GM21529 (cell line): ENCODE results near the gene HOXD1.

Experiments used
- ATAC-seq: cut with Tn5 transposase; IDR thresholded peaks from one replicate; pipeline ENCODE4 v1.9.1; 2021; ENCODE audit not compliant: unreplicated experiment

Gene HOXD1

DNA sequence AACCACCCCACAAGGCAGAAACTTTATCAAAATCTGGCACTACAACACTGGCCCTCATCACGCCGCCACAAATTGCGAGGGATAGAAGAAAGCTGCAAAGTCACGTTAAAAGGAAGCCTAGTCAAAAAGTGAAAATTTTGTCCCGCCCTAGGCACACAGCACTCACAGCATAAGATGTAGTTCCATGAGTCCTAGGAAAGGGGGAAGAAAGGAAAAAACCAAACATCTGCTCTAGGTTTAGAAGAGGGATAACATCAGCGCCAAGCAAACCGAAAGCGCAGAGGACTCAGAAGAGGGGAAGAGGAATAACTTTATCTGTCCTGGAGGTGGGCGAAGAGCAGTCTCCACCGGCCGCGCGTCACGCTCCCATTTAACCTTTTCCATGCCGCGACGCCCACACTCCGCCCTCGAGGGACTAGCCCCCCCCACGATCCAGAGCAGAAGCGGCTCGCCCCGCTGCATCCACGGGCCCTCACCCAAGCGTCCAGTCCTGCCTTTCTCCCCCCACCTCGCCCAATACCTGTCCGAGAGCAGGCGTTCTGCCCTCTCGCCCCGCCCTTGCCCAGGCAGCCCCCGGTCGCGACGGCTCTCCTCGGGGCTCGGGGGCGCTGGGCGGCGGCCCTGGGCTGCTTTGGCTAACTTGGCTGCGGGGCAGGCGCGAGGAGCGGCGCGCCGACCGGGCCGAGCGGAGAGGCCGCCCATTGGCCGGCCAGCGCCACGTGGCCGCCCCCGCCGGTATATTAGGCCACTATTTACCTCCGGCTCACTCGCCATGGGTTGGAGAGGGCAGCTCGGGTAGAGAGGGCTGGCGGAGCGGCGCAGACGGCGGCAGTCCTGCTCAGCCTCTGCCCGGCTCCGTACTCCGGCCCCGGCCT lies at the start of gene HOXD1:
Gene HOXD1, plus strand, starts transcription at position 770 of the 875 bp plus-strand sequence. CDS start 134 bp downstream, outside the sequence.
- no peak for ATAC-seq

DNA sequence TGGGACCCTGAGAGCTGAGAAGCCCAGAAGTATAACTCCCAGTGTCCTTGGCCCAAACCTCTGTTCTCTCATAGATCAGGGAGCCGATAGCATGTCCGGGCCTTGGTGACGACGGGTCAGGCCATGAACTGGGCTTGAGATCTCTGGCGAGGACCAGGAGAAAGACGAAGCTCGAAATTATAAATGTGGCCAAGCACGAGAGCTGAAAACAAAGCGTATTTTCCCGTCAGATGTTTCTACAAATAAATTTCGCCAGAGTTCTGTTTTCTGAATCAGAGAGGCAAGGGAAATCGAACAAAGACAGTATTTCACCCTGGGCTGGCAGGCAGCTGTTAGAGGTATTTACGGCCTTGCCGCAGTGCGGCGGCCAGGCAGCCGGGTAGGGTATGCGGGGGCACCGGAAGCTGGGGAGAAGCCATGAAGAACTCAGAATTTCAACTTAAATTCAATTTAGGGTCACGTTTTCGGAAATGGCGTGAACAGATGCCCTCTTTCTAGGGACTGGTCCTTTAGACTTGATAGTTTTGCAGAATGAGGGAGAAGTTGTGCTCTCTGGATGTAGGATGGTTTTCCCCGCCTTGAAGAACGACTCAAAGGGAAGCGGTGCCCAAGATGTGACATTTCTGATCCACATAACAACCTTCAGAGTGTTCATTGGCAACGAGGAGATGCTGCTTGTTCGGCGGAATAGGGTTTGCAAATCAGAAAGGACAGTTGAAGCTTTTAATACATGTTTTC lies 49.4 kb upstream of the HOXD1 start:
- ATAC-seq: no peak

DNA sequence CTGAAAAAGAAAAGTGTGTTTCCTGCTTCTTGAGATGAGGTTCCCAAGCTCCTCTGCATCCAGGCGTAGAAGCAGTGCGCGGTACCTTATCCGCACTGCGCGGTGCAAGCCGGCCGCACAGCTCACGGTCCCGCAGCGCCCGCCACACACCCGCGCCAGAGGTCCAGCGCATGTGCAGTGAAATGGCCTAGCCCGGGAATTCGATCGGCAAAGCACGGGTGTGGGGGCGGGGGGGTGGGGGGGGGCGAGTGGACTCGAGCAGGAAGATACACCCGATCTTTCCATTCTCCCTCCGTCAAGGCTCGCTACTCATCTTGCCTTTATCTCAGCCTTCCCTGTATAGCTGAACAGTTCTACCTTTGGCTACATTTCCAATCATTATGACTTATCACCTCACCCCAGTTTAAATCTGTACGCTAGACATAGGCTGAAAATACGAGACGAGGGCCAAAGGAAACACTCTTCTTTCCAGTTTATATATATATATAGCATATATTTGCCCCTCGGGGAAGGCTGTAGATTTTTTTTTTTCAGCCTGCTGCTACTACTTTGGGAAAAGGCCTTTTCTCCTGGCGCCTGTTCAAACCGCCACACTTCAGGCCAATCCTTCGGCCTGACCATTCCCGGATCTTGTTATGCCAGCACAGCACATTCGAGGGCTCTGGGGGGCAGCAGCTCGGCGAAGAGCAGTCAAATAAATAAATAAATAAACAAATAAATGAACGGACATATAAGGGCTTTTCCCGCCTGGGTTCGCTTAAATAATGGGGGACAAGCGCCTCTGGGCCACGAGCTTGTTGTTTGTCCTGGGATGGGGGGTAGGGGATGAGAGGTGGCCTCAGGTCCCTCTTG lies 48.6 kb upstream of the HOXD1 start:
- no peak for ATAC-seq

DNA sequence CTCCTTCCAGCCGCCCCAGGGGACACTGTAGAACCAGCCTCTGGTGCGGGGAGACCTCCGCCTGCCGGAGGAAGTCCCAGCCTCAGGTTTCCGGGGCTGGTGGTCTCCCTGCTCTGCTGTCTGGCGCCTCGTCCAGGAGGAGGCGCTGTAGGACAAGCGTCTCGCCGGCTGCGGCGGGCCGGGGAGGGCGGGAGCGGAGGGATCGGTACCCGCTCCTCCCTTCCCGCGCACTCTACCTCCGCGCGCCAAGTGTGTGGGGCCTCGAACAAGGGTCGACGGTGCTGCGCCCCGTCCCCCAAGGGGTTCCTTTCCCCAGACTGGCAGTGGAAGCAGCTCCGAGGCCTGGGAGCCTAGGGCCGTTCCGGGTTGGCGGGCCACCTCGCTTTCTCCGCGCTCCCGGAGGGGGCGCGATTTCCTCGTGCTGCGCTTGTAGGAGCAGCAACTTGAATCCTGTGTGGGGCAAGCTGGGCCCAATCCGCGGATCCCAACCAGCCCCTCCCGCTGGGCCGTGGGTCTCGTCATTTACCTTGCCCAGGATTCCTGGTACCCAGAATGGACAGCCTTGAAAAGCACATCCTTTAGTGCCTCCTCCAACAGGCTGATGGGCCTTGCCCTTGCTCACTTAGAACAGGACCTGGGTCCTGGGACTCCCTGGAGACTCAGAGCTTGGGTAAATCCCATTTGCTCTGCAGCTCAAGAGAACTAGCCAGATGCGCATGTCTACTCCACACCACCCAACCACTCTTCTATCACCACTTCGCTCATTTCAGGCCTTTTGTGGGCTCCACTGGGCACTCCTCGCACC lies 47.8 kb upstream of the HOXD1 start:
- ATAC-seq: peak; percentile 88

DNA sequence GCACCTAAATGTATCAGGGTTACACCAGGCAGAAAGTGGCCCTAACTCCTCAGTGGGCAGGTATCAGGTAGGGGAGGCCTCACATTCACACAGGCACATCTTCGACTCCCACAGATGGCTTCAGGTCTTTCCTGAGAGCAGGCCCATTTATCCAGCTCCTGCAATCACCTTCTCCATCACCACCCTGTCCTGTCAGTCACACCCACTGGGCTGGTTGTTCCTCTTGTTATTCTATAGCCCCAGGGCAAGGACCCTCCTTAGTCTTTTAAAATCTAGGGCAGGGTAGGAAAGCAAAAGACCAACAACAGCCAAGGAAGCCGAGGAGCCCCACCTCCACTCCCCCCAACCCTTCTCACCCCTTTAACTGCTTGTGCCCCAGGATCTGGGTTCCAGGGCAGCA lies 46.2 kb upstream of the HOXD1 start:
- ATAC-seq: no peak

DNA sequence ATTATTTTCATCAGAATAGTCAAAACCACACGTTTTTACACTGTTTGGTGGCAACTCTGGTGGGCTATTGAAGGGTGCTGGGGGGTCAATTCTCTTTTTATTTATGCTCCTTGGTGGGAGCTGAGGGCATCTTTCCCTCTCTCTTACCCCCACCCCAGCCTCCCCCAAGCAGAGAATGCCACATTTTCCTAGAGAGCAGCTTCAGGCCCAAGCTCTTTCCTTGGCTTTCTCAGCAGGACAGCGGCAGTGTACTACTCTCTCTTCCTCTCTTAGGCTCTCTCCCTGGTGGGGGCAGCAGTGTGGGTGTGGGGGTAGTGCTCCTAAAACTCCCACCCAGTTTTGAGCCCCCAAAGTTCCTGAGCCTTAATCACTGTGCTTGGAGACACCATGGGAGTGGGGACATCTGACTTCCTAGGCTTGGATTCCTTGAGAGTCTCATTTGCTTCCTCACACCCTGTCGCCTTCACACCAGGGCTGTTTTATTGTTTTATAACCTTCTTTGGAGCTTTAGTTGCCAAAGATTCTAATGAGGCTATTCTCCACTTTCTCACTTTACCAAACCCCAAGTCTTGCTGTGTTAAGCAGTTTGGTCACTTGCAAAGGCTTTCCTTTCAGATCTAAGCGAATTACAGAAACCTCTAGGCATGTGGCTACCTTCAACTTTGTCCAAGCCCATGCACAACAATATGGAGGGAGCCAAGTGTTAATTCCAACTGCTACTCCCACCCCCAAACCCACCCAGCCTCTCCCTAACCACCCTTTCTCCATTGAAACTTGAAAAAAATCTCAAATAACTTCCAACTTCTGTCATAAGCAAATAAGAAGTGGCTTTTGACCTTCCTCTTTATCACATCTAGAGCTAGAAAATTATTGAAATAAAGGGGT lies 43.1 kb upstream of the HOXD1 start:
- ATAC-seq: no peak

DNA sequence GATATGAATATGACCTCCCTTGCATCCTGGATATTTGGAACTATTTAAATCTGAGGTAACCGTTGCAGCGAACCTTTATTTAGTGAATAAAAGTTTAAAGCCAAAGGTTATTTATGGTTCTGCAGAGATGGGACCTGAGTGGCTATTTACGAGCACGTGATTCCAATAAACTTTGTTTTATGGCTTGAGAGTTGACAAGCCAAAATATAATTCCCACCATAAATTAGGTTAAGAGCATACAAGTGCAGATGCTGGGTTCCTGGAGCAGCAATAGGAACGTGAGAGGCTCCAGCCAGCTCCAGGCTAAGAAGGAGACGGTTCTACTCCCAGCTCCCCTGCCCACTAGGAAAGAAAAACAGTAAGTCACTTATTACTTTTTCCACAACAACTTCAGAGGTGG lies 42.4 kb upstream of the HOXD1 start:
- ATAC-seq: no peak

DNA sequence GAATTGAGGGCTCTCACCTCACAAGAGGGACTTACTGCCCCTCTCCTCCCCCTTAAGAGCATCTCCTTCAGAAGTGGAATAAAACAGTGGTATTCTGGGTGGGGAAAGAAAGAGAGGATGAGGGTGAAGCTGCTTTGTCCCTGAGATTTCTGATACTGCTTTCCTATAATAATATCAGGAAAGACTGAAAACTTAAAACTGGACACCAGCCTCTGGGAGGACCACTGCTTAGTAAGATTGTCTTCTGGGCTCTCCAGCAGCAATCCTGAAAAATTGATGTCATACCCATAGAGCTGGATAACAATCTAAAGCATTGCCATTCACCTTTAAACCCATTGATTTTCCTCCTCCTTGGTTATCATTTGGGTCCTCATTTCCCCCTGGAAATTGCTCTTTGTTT lies 41.8 kb upstream of the HOXD1 start:
- ATAC-seq: no peak

DNA sequence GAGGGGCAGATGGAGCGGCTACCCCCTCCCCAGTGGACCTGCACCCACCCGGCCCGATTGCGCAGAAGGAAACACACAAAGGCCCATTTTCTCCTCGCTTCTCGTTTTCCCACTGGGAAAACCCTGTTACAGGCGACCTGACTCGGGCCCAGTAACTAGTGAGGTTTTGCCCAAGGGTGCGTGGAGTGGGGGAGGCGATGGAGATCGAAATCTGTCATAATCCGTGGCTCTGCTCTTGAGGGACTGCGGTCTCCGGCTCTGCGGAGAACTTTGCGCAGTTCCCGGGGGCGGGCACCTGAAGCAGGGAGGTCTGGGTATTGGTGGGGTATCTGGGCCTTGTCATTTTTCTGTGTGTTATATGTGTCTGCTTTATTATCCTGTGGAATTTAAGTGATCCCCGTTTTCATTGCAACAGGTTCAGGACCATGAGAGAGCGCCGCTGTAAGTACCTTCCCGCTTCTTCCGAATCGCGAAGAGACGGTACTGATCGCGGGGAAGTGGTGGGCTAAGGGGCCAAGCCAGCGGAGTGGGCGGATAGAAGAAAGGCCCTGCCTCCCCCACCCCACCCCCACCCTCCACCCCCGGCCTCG lies 41.2 kb upstream of the HOXD1 start:
- ATAC-seq: no peak

DNA sequence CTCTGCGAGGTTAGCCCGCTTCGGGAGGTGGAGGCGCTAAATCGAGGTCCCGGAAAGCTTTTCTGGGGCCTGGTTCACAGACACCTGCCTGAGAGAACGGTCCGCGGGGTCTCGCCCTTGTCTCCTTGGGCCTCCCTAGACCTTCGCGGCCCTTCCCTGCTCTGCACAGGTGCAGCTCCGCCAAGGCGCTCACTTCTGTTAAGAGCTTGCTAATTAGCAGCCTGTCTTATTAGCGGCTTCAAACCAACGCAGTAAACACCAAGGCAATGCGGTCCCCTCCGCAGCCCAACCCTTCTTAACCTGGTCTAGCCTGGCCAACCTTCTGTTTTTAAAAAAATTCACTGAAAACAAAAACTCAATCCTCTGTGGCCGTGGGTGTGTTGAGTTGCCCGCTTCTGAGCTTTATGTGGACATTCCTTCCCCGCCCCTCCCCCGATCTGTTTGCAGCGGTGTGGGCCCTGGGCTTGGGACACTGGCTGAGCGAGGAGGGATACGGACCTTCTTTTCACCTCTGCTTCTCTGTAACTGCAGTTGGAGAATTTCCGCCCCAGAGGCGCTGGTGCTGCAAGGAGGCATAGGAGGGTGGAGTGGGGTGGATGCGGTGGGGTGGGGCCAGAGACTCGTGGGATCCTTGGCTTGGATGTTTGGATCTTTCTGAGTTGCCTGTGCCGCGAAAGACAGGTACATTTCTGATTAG lies 40.5 kb upstream of the HOXD1 start:
- no peak for ATAC-seq

DNA sequence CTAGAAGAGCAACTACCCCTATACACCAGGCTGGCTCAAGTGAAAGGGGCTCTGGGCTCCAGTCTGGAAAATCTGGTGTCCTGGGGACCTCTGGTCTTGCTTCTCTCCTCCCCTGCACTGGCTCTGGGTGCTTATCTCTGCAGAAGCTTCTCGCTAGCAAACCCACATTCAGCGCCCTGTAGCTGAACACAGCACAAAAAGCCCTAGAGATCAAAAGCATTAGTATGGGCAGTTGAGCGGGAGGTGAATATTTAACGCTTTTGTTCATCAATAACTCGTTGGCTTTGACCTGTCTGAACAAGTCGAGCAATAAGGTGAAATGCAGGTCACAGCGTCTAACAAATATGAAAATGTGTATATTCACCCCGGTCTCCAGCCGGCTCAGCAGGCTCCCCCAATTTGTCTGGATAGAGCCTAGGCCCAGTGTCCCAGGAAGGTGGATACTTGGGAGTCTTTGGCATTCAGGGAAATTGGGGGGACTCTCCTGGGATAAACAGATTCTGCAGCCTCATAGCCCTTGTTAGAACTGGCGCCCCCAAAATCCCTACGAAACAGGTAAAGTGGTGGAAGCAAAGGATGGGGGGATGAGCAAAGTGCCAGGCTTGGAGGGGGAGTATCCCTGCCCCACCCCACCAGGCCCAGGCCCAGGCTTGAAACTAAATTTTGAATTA lies 39.6 kb upstream of the HOXD1 start:
- ATAC-seq: no peak

DNA sequence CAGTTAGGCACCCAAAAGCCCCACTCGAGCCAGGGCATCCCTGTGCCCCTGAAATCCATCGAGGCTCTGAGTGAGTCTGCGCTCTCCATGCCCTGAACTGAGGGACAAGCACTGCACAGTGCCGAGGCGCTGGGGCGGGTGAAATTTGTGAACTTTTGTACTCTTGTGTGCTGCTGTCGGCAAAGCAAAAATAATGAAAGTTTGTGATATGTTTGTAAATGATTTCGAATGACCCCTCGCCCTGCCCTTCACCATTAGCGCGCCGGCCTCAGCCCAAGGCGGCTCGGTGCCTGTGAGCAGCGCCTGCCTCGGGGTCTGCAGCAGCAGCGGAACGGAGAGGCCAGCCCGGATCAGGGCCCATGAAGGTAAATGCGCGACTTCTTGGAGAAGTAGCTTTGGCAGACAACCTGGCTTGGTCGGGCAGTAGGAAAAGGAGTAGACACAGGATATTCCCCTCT lies 39.0 kb upstream of the HOXD1 start:
- ATAC-seq: no peak

DNA sequence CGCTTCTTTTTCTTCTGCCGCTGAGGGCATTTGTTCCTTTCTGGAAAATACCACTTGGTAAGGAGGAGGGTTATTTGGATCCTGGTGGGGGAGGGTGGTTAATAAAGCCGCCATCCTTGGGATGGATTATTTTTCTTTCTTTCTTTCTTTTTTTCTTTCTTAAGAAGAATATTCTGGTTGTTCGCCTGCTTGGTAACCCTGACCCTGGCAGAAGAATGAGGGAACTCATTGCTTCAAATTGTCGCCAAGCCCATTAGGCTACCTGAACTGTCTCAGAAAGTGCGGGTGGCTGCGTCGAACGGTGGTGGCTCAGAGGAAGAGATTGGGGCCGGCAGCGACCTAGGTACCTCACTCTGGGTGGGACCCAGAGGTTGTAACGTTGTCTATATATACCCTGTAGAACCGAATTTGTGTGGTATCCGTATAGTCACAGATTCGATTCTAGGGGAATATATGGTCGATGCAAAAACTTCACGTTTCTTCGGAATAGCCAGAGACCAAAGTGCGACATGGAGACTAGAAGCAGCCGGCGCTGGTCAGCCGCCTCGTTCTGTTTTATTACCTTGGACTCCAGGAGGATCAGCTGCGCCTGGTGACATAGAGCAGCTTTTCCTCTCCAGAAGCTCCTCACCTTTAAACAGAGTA lies 38.4 kb upstream of the HOXD1 start:
- ATAC-seq: no peak

DNA sequence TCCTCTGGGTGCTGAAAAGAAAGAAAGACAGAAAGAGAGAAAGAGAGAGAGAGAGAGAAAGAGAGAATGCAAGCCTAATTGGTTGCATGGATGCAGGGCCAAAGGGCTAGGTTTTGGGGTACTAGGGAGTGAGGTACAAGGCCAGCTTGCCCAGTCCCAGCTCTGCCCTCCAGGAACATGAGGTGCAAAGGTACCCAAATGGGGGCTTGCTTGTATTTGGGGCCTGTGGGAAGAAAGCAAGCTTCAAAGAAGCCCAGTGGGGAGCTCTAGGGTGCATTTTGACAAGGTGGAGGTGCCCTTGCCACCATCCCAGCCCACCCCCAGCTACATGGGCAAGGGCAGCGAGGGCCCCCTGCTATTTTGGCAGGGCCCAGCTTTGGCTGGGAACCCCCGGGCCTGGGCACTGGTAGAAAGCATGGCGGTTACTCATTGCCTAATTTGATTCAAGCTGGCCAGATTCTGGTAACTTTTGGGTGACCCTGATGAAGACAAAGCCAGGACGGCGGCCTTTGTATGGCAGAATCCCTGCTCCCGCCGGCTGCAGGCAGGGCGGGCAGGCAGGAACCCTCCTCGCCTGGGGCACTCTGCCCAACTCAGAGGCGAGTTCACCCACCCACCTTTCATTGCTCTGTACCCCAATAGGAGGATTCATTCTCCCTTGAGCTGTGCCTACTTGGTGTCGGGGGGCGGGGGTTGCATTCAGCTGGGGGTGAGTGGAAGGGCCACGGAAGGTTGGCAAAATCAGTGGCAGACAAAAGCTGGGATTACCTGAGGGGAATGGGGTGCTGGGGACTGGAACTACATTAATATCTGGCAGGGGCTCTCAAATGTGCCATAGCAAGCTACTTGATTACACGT lies 37.7 kb upstream of the HOXD1 start:
- no peak for ATAC-seq

DNA sequence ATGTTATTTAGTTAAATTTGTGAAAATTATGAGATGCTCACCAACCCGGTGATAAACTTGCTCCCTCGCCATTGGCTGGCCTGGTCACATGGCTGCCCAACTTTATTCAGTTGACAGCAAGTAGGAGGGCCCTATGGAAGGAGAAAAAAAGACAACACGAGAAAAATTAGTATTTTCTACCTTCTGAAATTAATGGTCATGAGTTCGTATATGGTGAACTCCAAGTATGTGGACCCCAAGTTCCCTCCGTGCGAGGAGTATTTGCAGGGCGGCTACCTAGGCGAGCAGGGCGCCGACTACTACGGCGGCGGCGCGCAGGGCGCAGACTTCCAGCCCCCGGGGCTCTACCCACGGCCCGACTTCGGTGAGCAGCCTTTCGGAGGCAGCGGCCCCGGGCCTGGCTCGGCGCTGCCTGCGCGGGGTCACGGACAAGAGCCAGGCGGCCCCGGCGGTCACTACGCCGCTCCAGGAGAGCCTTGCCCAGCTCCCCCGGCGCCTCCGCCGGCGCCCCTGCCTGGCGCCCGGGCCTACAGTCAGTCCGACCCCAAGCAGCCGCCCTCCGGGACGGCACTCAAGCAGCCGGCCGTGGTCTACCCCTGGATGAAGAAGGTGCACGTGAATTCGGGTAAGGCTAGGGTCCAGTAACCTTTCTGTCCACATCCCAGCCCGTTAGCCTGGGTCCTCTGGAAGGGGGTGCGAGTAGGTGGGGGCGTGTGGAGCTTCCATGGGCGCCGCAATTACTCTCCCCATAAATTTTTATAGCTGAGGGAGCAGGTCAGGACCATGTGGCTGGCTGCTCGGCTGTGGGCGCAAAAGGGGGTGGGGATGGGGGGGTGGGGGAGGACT lies 36.8 kb upstream of the HOXD1 start, which contains the start of gene HOXD4:
Gene HOXD4, plus strand, starts transcription at position 109 of the 846 bp plus-strand sequence. Its CDS starts 84 bp downstream, at position 193.
- no peak for ATAC-seq
